ENCODE measurements around the gene DDX41.
A peak's percentile ranks its signal among the peaks of the same experiment; 100 is the strongest.

DDX41 gene

DNA sequence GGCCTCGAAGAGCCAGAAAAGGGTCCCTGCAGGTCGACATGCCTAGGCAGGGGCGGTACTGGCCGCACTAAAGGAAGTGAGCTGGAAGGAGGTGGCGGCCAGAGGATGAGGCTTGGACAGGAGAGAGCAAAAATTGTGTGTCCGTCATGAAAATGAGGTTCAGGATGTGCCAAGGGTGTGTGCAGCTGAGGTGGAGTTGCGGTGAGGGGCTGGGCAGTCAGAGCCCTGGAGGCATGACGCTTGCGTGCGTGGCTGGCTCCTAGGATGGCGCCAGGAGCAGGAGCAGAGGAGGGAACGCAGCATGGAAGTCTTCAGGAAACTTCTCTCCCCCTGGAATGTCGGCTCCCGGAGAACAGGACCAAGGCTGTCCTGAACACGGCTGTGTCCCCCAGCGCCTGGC lies 13.9 kb downstream of the DDX41 start:
- Histone ChIP-seq H3K4me3 (replicated peaks; ENCODE audit: low read depth, low read length) (no peak overlapping the region), H3K36me3 (ENCODE audit: control insufficient read depth, insufficient read depth, low read length) (peaks cover 18% of the 10 kb centered on the region), H3K27me3 (replicated peaks; ENCODE audit: control insufficient read depth, insufficient read depth, low read length) (peaks cover 2% of the 10 kb centered on the region)
- DNase-seq (ENCODE audit: extremely low read depth, insufficient read length): no peak
- TF ChIP-seq, protein P1, sequence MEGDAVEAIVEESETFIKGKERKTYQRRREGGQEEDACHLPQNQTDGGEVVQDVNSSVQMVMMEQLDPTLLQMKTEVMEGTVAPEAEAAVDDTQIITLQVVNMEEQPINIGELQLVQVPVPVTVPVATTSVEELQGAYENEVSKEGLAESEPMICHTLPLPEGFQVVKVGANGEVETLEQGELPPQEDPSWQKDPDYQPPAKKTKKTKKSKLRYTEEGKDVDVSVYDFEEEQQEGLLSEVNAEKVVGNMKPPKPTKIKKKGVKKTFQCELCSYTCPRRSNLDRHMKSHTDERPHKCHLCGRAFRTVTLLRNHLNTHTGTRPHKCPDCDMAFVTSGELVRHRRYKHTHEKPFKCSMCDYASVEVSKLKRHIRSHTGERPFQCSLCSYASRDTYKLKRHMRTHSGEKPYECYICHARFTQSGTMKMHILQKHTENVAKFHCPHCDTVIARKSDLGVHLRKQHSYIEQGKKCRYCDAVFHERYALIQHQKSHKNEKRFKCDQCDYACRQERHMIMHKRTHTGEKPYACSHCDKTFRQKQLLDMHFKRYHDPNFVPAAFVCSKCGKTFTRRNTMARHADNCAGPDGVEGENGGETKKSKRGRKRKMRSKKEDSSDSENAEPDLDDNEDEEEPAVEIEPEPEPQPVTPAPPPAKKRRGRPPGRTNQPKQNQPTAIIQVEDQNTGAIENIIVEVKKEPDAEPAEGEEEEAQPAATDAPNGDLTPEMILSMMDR (IDR thresholded peaks at IDR 0.05; ENCODE audit: insufficient read depth, low read length, poor library complexity, severe bottlenecking): no peak

DNA sequence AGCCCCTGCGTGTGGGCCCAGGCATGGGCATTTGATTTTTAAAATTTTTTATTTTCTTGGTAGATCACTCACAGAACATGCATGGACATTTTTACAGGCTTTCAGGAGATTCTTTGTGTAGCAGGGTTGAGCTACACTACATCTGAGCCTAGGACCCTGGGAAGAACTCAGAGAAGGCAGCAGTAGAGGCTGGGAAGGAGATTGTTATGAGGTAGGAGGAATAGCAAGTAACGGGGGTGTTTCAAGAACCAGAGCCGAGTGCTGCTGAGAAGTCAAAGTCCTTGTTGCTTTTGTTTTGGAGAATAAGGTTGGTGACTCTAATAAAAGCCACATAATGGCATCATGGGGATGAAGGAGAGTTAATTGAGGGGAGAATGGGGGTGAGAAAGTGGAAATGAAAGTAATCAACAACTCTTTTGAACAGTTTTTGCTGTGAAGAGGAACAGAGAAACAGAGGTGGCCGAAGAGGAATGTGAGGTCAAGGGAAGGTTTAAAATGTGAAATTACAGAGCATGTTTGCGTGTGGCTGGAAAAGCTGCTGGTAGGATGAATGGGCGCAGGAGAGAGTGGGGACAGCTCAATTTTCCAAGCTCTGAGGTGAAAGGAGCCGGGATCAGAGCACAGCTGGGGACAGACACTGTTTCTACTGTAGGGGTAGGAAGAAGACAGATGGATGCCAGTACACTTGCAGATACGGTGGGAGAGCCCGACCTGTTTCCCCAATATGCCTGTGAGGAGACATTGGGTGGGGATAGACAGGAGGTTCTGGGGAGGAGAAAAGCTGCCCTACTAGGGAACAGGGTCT lies 14.7 kb downstream of the DDX41 start:
- DNase-seq (ENCODE audit: extremely low read depth, insufficient read length): no peak
- Histone ChIP-seq H3K27me3 (replicated peaks; ENCODE audit: control insufficient read depth, insufficient read depth, low read length) (peaks cover 2% of the 10 kb centered on the region), H3K4me3 (replicated peaks; ENCODE audit: low read depth, low read length) (no peak overlapping the region), H3K36me3 (ENCODE audit: control insufficient read depth, insufficient read depth, low read length) (peaks cover 18% of the 10 kb centered on the region)
- TF ChIP-seq, protein P1 (IDR thresholded peaks at IDR 0.05; ENCODE audit: insufficient read depth, low read length, poor library complexity, severe bottlenecking): no peak

DNA sequence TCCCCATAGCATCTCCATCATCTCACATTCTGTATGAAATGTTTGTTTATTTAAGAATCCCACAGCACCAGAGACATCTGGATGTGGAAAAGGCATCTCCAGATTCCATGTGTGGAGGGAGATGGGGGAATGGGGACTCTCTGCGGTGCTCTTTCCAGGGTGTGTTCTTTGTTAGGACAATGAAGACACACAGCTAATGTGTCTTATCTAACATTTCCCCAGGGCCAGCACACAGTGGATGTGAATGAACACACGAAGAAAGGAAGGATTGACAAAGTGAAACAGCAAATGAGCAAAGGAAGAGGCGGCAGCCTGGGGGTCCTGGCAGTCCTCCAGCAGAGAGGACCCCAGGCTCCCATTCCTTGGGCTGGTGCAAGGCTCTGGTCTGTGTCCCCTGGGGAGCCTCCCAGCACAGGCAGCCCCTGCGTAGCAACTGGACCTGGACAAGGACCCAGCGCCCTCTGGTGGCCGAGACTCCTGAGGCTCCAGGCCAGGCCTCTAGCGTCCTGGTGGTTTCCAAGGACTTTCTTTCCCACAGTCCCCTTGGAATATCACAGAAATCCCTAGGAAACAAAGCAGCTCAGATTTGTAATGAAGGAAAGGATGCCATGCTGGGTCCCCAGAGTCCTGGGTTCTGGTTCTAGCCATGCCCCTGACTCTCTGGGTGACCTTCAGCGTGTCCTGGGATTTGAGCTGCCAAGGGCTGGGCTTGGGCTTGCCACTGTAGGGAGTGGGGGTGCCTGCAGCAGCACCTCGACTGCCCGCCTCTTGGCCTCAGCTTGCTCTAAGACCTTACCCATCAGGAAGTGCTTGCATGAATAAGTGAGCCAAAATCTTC lies 15.9 kb downstream of the DDX41 start:
- H3K4me3 ChIP-seq (replicated peaks; ENCODE audit: low read depth, low read length): no peak overlapping the region
- no peak for DNase-seq (ENCODE audit: extremely low read depth, insufficient read length)
- H3K36me3 ChIP-seq (ENCODE audit: control insufficient read depth, insufficient read depth, low read length): peaks cover 18% of the 10 kb centered on the region
- peaks cover 2% of the 10 kb centered on the region for H3K27me3 ChIP-seq (replicated peaks; ENCODE audit: control insufficient read depth, insufficient read depth, low read length)
- TF ChIP-seq, protein P1 (IDR thresholded peaks at IDR 0.05; ENCODE audit: insufficient read depth, low read length, poor library complexity, severe bottlenecking): peak; percentile 95

DNA sequence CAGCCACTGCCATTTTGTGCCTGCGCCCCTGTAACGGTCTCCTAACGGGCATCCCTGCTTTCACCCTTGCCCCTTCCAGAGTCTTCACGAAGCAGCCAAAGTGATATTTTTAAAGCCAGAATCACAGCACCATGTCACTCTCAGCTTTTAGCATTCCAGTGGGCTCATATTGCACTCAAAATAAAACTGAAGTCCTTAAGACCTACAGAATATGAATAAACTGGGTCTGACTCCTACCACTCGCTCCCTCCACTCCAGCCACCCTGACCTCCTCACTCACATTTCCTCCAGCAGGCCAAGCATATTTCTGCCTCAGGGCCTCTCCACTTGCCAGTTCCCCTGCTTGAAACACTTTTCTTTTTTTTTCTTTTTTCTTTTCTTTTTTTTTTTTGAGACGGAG lies 16.9 kb downstream of the DDX41 start:
- H3K4me3 ChIP-seq (replicated peaks; ENCODE audit: low read depth, low read length): no peak overlapping the region
- H3K36me3 ChIP-seq (ENCODE audit: control insufficient read depth, insufficient read depth, low read length): peaks cover 14% of the 10 kb centered on the region
- TF ChIP-seq, protein P1 (IDR thresholded peaks at IDR 0.05; ENCODE audit: insufficient read depth, low read length, poor library complexity, severe bottlenecking): no peak
- DNase-seq (ENCODE audit: extremely low read depth, insufficient read length): no peak
- peaks cover 2% of the 10 kb centered on the region for H3K27me3 ChIP-seq (replicated peaks; ENCODE audit: control insufficient read depth, insufficient read depth, low read length)

DNA sequence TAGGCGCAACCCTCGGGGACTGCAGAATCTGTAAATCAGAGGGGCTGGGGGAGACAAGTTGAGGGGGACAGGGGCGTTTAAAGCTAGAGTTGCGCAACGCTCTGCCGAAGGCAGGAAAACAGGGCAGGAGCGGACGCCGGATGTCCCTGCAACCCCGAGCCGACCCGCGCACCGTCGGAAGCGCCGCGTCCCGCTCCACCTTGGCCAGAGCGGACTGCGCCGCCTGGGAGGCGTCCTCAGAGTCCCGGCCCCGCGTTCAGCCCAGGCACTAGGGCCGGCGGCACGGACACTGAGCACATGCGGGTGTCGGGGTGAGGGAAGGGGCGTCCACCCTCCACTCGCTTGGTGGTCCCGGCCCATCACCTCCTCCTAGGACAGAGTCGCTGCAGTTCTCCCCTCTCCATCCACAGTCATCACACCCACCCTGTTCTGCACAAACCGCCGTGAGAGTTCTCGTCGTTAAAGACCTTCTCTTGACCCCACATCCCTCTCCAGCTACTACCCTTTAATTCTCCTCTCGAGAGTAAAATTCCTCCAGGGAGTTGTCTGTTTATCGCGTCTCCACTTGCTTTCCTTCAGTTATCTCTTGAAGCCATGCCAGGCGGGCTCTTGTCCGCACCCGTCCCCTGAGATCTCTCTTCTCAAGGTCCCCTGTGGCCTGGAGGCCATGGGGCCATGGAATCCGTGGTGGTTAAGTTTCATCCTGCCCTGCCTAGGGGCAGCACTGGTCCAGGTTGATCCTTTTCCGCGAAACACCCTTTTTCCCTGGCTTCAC lies 18.6 kb downstream of the DDX41 start:
- no peak for DNase-seq (ENCODE audit: extremely low read depth, insufficient read length)
- H3K4me3 ChIP-seq (replicated peaks; ENCODE audit: low read depth, low read length): peak overlapping the region; percentile 62
- H3K36me3 ChIP-seq (ENCODE audit: control insufficient read depth, insufficient read depth, low read length): peaks cover 4% of the 10 kb centered on the region
- TF ChIP-seq, protein P1 (IDR thresholded peaks at IDR 0.05; ENCODE audit: insufficient read depth, low read length, poor library complexity, severe bottlenecking): no peak
- peaks cover 2% of the 10 kb centered on the region for H3K27me3 ChIP-seq (replicated peaks; ENCODE audit: control insufficient read depth, insufficient read depth, low read length)
